GDM1 (cell line): ENCODE results near the gene METRNL.

Experiments used
- DNase-seq: peaks from one replicate; lab custom pipeline; 2025; lab: John Stamatoyannopoulos, UW

The METRNL gene

DNA sequence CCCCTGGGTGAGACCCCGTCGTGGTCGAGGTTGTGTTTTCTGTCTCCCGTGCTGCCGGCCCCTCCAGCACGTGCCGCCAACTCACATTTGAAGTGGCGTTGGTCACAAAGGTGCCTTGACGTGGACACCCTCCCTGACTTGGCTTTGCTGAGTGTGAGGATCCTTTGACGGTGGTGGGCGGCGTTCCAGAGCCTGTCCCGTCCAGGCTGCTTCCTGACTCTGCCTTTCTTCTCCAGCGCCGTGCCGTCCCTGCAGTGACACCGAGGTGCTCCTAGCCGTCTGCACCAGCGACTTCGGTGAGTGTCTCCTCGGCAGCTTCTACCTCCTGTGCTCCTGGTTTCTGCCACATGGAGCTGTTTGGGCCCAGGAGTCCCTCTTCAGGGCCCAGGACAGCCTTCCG is 13.5 kb downstream of the METRNL start:
- no peak for DNase-seq

DNA sequence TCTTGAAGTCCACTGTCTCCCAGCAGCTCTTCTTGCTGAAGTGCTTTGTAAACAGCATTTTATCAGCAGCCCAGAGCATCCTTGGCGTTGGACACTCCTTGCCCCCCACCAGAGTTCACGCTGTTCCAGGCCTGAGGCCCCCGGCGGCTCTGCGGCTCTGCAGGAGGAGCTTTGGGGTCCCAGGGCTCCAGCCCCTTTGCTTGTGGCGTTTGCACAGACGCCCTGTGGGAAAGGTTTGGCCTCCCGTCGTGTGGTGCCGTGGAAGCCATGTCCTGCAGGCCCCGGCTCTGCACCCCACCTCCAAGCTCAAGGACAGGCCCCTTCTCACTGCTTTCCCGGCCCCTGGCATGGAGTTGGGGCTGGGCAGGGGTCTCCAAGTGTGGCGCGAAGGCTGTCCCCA is 14.1 kb downstream of the METRNL start:
- DNase-seq, result no peak

DNA sequence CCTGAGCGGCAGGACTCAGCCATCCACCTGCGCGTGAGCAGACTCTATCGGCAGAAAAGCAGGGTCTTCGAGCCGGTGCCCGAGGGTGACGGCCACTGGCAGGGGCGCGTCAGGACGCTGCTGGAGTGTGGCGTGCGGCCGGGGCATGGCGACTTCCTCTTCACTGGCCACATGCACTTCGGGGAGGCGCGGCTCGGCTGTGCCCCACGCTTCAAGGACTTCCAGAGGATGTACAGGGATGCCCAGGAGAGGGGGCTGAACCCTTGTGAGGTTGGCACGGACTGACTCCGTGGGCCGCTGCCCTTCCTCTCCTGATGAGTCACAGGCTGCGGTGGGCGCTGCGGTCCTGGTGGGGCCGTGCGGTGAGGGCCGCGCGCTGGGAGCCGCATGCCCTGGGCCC is 14.9 kb downstream of the METRNL start:
- DNase-seq, result no peak

DNA sequence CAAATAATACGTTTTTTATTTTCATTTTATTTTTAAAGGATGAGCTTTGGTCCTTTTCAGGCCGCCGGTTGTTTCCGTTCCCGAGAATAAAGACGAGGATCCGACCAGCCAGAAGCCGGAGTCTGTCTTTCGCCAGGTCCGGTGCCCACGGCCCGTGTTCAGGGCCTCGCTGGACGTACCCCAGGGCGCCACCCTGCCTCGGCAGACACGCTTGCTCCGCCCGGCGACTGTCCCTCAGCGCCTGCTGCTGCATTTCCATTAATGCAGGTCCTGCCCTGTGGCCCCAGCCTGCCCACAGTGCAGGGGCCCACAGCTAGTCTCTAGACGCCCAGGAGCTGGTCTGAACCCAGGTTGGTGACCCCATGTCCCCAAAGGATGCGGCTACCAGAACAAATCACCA is 15.6 kb downstream of the METRNL start:
- DNase-seq, result no peak

DNA sequence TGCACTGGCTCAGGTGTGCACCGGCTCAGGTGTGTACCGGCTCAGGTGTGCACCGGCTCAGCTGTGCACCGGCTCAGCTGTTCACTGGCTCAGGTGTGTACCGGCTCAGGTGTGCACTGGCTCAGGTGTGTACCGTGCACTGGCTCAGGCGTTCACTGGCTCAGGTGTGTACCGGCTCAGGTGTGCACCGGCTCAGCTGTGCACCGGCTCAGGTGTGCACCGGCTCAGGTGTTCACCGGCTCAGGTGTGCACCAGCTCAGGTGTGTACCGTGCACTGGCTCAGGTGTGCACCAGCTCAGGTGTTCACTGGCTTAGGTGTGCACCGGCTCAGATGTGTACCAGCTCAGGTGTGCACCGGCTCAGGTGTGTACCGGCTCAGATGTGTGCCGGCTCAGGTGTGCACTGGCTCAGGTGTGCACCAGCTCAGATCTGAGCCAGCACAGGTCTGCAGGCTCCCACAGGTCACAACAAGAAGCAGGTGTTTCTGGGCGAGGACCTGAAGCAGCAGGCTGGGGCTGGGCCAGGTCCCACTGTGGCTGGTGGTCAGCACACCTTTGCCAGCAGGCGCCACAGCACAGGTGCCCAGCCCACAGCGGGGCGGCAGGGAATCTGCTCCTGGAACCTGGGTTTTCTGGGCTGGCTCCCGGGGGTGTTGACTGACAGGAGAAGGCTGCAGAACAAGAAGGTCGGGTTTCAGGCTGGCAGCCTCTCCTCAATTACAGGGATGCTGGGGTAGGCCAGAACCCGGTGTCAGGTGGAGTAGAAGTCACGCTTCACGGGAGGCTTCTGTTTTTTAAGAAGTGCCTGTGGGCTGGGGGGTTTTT is 17.2 kb downstream of the METRNL start:
- no peak for DNase-seq

DNA sequence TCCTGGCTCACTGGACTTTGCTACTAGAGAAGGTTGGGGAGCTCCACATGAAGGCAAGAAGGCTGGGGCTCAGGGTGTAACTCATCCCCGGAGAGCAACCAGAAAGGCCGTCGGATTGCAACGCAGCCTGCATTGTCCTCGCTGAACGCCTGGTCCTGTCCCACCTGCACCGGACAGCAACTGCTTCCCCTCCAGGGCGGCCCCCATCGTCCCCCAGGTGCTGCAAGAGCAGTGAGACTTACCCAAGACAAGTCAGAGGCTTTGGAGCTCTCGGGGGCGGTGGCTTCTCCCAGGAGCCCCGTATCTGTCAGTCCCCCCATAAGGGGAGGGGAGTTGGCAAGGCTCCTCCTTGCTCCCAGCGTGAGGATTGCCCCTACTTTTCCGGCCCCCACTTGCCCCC is 18.4 kb downstream of the METRNL start:
- no peak for DNase-seq

DNA sequence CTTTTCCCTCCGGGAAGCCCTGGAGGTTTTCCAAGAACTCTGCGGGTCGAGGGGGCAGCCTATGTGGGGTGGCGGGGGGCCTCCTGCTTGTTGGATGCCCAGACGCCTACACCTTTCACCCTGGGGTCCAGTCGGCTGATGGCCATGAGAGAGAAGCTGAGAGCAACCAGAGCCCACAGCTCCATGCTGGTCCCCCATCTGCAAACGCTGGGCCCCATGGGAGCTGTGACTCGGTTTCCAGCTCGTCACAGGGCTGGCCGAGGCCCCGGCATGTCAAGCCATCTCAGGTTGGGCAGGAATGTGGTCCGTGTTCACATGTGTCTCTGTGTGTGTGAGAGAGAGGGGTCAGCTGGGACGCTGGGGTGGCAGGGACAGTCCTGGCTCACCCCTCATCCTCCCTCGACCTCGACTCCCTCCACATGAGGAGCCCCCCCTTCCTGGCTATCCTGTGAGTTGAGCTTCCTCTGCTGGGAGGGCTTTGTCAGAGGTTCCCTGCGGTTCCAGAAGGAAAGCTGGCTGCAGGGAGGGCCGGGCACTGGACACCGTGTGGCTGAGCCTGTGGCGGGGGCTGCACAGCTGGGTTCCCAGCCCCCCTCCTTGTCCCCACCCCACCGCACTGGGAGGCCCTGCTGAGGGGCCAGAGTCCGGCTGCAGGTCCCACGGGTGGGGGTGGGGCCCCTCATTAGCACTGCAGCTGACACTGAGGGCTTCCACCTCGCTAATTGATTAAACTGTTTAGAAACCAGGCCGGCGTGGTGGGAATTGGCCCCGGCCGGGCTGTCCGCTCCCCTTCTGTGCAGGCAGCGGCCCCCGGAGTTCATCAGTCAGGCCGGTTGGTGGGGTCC is 19.1 kb downstream of the METRNL start:
- no peak for DNase-seq

DNA sequence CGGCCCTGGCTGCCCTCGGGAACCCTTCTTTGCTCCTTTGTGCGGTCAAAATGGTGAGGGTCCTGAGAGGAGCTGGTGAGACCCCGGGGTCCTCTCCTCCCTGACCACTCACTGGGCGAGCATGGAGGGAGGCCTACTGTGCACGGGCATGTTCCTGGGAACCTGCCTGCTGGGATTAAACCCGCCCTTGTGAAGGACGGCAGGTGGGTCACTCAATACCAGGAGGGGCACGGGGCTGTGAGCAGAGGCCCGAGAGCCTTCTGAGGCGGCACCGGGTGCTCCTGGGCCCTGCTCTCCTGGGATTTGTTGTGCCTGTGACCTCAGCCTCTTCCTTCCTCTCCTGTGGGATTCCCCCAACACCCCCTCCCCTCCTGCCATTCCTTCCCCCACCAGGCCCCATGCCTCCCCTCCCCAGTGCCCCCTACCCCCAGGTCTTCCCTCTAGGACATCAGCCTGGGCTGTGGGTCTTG is 19.7 kb downstream of the METRNL start:
- no peak for DNase-seq

DNA sequence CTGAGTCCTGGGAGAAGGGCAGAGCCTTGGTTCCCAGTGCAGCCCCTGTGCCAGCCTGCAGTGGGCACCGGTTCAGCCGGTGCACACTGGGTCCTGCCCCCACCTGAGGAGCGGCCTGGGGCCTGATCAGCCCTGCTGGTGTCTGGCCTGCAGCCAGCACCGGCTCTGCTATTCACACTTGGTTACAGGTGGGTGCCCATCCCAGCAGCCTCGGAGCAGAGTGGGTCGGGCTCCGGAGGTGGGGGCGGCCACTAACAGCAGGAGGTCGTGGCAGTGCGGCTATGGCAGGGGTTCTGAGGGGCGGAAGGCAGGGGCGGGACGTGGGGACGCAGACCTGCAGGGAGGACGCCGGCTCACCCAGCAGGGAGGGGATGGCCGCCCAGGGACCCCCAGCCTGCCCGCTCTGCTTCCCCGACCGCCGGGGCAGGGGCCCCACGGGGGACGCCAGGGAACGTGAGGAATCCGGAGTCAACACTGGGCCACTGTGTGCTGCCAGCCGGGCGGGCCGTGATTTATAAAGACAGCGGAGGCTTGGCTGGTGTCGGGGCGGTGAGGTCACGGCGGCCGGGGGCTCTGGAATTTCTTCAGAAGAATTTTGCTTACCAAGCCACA is 20.3 kb downstream of the METRNL start:
- no peak for DNase-seq

DNA sequence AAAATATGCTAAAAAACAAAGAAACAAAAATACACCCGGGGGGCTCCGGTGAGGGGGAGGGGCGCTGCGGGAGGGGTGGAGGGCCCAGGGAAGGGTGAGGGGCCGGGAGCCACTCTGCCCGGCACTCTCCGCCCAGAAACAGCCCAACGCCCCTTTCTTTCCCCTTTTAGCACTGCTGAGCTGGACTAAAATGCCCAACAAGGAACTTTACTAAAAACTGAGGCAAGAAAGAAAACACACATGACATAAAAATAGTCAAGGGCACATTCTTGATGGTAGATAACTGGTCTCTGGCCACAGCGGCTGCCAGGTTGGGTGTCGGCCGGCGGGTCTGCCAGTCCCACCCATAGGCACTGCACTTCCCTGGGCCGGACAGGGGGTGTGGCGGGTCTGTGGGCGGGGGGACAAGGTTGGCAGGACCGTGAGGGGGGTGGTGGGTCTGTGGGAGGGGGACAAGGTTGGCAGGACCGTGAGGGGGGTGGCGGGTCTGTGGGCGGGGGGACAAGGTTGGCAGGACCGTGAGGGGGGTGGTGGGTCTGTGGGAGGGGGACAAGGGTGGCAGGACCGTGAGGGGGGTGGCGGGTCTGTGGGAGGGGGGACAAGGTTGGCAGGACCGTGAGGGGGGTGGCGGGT is 20.9 kb downstream of the METRNL start:
- no peak for DNase-seq

DNA sequence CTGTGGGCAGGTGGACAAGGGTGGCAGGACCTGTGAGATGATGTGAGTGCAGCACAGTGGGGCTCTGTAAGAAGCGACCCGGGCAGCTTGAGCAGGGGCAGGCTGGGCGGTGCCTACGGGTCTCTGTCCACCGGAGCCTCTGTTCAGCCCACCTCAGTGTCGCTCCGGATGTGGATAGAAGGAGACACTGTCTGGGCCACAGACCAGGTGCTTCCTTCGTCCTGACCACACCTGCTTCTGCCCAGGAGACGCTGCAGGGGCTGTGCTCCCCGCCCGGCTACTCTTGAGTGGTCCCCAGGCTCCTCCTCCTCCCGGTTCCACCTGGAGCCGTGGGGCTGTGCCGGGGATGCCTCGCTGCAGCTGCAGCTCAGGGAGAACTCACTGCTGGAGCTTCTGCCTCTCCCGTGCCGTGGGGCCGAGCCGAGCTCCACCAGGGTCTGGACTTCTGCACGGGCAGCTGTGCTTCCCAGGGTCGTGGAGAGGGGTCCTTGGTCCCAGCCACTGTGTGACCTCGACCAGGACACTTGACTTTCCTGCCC is 21.5 kb downstream of the METRNL start:
- no peak for DNase-seq

DNA sequence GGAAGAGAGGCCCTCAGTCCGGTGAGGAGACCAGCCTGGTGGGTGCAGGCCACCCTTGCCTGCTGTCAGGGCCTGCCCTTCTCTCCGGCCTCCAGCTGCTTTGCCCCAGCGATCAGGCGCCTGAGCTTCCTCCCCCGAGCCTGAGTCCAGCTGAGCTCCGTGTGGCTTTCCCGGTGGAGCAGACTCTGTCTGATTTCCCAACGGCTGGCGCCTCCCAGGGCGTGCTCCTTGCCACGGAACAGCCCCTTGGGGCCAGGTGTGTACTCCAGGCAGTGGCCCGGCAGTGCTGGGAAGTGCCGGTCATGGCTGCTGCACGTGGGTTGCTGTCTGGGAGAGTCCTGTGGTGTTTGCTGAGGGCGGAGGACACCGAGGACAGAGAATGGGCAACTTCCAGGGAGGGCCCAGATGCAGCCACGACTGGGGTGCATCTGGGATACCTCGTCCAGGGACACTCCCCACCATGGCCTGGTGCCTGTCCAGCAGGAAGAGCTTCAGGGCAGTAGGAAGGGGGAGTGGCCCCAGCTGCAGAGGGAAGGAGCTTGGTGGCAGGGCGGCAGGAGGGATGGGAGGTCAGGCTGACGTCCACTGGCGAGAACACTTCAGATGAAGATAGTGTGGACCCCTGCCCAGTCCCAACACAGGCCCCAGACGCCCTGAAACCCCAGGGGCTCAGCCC is 22.5 kb downstream of the METRNL start:
- DNase-seq, result no peak

DNA sequence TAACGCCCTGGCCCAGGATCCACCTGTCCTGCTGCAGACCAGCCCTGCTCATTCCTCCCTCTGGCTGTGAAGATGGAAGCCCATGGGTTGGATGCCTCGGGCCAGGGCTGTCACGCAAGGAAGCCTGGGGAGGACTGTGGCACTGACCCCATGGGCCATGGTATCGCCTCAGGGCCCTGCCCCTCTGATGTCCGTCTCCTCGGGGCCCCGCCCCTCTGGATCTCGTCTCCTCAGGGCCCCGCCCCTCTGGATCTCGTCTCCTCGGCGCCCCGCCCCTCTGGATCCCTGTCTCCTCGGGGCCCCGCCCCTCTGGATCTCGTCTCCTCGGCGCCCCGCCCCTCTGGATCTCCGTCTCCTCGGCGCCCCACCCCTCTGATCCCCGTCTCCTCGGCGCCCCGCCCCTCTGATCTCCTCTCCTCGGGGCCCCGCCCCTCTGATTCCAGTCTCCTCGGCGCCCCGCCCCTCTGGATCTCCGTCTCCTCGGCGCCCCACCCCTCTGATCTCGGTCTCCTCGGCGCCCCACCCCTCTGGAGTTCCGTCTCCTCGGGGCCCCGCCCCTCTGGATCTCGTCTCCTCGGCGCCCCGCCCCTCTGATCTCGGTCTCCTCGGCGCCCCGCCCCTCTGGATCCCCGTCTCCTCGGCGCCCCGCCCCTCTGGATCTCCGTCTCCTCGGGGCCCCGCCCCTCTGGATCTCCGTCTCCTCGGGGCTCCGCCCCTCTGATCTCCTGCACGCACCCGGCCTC is 24.0 kb downstream of the METRNL start:
- no peak for DNase-seq

DNA sequence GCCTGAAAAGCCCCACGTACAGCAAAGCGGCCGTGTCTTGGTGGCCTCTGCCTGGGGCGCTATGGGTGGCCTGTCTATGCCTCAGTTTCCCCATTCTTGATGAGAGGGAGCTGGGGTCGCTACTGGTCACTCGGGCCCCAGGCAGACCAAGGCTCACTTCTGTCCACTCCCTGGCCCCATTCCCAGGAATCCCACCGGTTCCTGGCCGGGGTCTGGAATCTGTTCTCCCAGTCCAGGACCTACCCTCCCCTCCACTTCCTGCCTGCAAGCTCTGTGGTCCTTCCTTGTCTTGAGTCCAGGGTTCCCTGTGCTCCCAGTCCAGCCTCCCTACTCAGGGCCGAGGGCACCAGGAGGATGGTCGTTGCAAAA is 24.5 kb downstream of the METRNL start:
- no peak for DNase-seq

DNA sequence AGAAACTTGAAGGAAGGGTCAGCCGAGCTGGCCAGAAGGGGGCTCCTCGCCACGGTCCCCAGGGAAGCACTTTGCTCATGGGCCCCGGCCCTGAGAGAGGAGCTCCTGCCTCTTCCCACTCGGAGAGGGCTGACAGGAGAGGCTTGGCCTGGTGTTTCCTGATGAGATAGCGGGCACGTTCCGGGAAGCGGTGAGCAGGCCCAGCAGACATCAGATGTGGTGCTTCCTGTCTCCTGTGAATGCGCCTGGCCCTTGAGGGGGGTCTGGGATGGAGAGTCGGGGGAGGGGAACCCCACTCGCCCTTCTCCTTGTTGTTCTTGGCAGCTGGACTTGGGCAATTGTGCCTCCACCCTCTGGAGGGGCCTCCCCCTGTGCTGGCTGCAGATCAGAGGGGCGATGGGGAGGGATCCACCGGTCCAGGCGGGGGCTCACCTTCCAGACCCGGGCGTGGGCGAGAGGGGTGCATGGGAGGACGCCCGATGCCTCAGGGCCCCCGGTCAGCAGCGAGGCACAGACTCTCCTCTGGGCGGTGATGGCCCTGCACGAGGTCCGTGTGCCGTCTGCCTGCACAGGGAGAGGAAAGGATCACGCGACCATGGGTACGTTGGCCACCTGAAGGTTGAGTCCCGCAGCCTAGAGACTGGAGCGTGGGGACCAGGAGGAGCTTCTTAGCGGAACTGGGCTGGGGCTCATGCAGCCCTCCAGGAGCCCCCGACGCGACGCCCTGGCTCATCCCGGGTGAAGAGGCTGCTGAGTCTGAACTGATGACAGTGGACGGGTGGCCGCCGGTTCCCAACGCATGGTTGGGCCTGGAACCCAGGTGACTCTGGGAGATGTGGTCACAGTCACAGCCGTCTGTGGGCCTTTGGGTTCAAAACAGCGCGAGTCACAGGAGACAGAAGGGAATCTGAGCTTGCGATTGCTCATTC is 25.4 kb downstream of the METRNL start:
- no peak for DNase-seq

DNA sequence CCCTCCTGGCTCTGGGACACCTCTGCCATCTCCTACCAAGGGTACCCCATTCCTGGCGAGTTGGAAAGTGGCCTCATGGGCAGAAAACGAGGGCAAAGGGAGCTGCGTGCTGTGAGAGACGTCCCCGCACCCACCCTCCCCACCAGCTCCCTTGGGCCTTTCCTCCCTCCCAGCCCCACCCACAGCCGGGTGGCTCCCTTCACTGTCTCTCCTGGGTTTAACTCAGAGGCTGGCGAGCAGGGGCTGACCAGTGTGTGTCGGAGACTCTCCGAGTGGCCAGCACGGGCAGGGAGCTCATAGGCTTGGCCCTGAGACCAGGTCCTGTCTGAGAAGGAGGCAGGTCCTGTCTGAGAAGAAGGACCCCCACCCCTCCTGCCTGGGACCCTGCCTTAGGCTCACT is 26.1 kb downstream of the METRNL start:
- DNase-seq, result no peak

DNA sequence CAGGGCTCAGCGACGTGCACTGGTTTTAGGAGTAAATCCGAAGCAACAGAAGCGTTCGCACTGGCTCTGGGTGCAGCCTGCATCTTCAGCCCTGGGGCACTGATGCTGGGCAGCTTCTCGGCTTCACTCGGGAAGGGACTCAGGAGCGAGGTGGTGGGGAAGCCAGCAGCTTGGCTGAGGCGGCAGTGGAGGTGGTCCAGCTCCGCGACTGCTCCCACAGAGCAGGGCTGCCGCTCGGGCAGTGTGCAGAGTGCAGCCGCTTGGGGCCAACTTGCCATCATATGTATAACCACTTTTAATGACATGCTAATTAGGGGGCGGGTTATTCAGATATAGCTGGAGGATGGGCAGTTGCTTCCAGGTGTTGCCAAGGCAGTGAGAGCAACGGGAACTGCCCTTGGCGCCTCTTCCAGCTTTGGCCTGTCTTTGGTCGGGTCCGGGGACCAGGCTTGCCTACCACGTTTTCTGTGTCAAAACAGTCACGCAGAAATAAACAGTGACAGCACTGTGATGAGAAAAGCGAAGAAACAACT is 26.7 kb downstream of the METRNL start:
- DNase-seq, result no peak

DNA sequence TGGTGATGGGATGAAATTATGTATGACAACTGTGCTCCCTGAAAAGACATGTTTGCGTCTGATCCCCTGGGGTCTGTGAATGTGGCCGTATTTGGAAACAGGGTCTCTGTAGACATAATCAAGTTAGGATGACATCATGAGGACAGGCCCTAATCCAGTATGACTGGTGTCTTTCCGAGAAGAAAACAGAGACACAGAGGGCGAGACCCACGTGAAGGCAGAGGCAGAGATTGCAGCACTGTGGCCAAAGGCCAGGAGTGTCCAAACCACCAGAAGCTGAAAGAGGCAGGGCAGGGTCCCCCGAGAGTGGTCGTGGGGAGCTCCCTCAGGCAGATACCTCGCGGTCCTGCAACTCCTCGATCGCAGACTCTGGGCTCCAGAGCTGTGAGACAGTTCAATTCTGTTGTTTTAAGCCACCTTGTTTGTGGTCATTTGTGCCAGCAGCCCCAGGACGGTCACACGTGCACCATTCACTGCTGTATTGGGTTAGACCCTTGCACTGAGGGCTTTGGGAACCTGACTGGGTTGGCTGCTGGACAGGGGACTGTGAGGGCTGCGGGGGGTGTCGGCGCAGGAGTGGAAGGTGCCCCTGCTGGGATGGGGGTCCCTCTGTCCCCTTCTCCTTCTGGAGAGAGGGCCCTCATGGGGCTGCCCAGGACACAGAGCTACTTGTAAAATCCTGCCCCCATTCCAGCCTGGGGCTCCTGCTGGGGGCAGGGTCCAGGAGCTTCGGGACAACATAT is 27.7 kb downstream of the METRNL start:
- no peak for DNase-seq

DNA sequence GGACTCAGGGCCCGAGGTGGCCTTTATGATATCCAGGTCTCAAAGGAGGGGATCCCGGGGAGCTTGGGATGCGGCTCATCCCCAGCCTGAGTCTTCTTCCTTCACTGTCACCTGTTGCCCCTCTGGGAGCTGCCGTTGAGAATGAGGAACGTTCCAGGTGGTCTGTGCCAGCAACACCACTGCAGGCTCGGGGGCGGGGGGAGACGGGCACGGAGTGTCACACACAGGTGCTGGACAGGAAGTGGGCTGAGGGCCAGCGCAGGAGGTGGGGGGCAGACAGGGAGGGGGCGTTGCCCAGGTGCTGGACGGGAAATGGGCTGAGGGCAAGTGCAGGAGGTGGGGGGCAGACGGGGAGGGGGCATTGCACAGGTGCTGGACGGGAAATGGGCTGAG is 28.2 kb downstream of the METRNL start:
- no peak for DNase-seq
